Spleen (tissue), 7 donors: Measurements from ENCODE around the gene WDR72.

Experiments used
- POLR2A ChIP-seq, 3 donors: fragments of 450-650 bp; IDR thresholded peaks; one replicate each; pipeline ENCODE4 v1.5.1; 2017; ENCODE audit warnings: antibody characterized with exemption in 3 of 3, mild to moderate bottlenecking in 1 of 3
- POLR2AphosphoS5 ChIP-seq, 3 donors: sonication (generic); formaldehyde crosslinking; IDR thresholded peaks; one replicate each; pipeline ENCODE4 v1.5.1; 2017; ENCODE audit warnings: antibody characterized with exemption in 3 of 3
- TF ChIP-seq, protein P1 (sequence below), 11 experiments: fragments of 200-600 bp in 7 of 11; fragments of 450-650 bp in 4 of 11; sonication (generic) in 4 of 11; IDR thresholded peaks in 8 of 11; conservative IDR thresholded peaks in 3 of 11; 1 replicate in 7 of 11; 2 replicates in 4 of 11; pipeline versions ENCODE4 v1.4.0 to v1.8.0; 2016 to 2021; ENCODE audit warnings: antibody characterized with exemption in 11 of 11, inconsistent platforms in 4 of 11, mild to moderate bottlenecking in 1 of 11
- donor health status: DM: no; HTN: no; CAD: no; lungs with moderate emphysema.
- donor health status: DM: no; HTN: no; CAD: no.
- donor health status: DM: no; HTN: no; CAD: no.

GRCh38 chr15:53490341-53490740, 269.1 kb downstream of the WDR72 start:
- TF ChIP-seq, protein P1, sequence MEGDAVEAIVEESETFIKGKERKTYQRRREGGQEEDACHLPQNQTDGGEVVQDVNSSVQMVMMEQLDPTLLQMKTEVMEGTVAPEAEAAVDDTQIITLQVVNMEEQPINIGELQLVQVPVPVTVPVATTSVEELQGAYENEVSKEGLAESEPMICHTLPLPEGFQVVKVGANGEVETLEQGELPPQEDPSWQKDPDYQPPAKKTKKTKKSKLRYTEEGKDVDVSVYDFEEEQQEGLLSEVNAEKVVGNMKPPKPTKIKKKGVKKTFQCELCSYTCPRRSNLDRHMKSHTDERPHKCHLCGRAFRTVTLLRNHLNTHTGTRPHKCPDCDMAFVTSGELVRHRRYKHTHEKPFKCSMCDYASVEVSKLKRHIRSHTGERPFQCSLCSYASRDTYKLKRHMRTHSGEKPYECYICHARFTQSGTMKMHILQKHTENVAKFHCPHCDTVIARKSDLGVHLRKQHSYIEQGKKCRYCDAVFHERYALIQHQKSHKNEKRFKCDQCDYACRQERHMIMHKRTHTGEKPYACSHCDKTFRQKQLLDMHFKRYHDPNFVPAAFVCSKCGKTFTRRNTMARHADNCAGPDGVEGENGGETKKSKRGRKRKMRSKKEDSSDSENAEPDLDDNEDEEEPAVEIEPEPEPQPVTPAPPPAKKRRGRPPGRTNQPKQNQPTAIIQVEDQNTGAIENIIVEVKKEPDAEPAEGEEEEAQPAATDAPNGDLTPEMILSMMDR (IDR thresholded peaks at IDR 0.05 in 8 of 11, conservative IDR thresholded peaks at IDR 0.05 in 3 of 11): no peak
- no peak for TF ChIP-seq POLR2AphosphoS5 (IDR thresholded peaks at IDR 0.05)
- TF ChIP-seq POLR2A (IDR thresholded peaks at IDR 0.05): no peak
